A549 treated with dexamethasone at 1 μM for 4 hours (cell line): Measurements from ENCODE around the gene OR8H1. TPM values are rescaled to one million over a fixed set of nuclear protein-coding genes. Genes with fewer than 3 reads are reported as not detected.

Experiments
- total RNA-seq: library from RNA; stranded (reverse); fragments of 200-300 nt; extraction: Qiagen RNA extraction; gene quantifications from 5 replicates; pipeline ENCODE4 v1.2.3, GENCODE V29; 2022

Gene OR8H1
- total RNA-seq = not detected in 5 replicates

DNA sequence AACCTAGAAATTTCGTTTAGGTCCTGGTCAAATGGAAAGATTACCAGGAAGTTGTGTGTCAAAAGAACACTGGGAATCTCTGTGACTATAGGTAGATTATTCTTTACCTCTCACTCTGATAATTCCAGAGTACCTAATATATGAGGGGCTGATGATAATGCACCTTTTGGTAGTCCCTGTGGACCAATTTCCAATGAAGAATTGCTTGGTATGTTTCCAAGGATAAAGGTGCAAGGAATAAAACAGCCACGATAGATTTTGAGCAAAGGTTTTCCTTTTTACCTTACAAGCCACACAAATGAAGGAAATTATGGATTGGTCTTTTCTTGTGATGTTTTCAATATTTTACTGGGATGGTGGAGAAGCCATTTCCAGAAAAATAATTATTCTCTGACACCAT lies at the start of gene OR8H1:
OR8H1 (minus strand) TSS at position 101 of the 400 bp plus-strand sequence. CDS start 1,192 bp downstream, outside the sequence.

DNA sequence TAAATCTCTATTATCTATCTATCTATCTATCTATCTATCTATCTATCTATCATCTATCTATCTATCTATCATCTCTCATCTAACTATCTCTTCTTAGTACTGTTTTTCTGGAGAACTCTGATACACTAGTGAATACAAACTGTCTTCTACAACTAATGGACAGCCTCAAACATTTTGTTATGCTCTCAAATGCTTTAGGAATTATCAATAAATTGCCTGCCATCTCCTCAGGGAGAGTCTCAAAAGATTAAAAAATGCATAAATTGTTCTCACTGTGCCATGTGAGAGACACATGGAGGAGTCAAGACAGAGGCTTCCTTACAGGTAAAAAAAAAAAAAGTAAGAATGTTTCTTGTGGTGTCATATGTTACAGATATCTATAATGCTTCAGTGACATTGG lies 22.8 kb upstream of the OR8H1 start, which contains the start of gene OR8K3:
OR8K3 (plus strand) TSS at position 301 of the 400 bp plus-strand sequence. CDS start 3,163 bp downstream, outside the sequence.

DNA sequence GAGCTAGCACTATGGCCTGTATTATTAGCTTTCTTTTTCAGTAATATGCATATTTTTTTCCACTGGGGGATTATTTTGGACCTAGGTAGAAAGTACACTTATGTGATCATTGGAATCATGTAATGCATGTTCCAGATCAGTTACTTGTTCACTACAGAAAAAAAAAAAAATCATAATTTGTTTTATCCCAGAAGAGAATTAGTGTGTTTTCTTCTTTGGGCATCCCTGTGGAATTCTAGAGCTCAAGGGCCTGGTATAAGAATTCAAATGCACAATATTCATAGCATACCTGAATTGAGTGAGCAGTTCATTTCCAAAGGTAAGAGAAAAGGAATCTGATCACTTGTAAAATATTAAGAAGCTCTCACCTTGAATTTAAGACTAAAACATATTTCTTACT lies 18.2 kb downstream of the OR8H1 start, which contains the start of gene OR5T1:
OR5T1 (plus strand) TSS at position 301 of the 400 bp plus-strand sequence. CDS start 1,485 bp downstream, outside the sequence.

GRCh38 chr11:56251954-56252353 lies 40.1 kb downstream of the OR8H1 start, which contains the start of gene OR5T3:
OR5T3 (plus strand) TSS chr11:56252254; CDS start chr11:56252254, 0 bp downstream.

Other genes with a start within 250 kb of the OR8H1 start
- gene OR8I2, start 198.9 kb downstream of the OR8H1 start, total RNA-seq = not detected in 5 replicates
- gene OR8H2, start 188.6 kb downstream of the OR8H1 start, total RNA-seq = not detected in 5 replicates
- not detected in 5 replicates for gene OR8H3, start 169.9 kb downstream of the OR8H1 start, total RNA-seq
- not detected in 5 replicates for gene OR8J3, start 152.1 kb downstream of the OR8H1 start, total RNA-seq
- gene OR8K5, start 131.9 kb downstream of the OR8H1 start, total RNA-seq = not detected in 5 replicates
- gene OR5J2, start 115.6 kb downstream of the OR8H1 start, total RNA-seq = not detected in 5 replicates
- not detected in 5 replicates for gene OR5T2, start 58.0 kb downstream of the OR8H1 start, total RNA-seq
- gene OR5T3, start 40.0 kb downstream of the OR8H1 start, total RNA-seq = not detected in 5 replicates
- gene OR5T1, start 18.1 kb downstream of the OR8H1 start, total RNA-seq = not detected in 5 replicates
- not detected in 5 replicates for gene OR8K3, start 22.9 kb upstream of the OR8H1 start, total RNA-seq
- gene OR8K1, start 53.8 kb upstream of the OR8H1 start, total RNA-seq = not detected in 5 replicates
- not detected in 5 replicates for gene OR8J1, start 62.0 kb upstream of the OR8H1 start, total RNA-seq
- gene OR8U1, start 83.4 kb upstream of the OR8H1 start, total RNA-seq = not detected in 5 replicates
- gene OR5AL1, start 120.4 kb upstream of the OR8H1 start, total RNA-seq = not detected in 5 replicates
- not detected in 5 replicates for gene OR5M3, start 181.1 kb upstream of the OR8H1 start, total RNA-seq
- not detected in 5 replicates for gene OR5M8, start 199.1 kb upstream of the OR8H1 start, total RNA-seq